CD8-positive, alpha-beta memory T cell (primary cell): ENCODE results near the gene OR2A25. TPM values are rescaled to one million over a fixed set of nuclear protein-coding genes. Genes with fewer than 3 reads are reported as not detected.

Source experiments
- CTCF ChIA-PET: fragments of 350-600 bp; sonication (Branson Sonifier 250); formaldehyde crosslinking; loops from one replicate; lab custom pipeline; 2021; ENCODE audit warnings: antibody characterized with exemption; lab: Charles Lee
- POLR2A ChIA-PET: fragments of 350-600 bp; sonication (Branson Sonifier 250); formaldehyde crosslinking; loops from one replicate; lab custom pipeline; 2021; ENCODE audit warnings: antibody characterized with exemption; lab: Charles Lee
- DNase-seq, 5 donors: peaks; one replicate each; pipeline versions ENCODE4 v3.0.0 to v3.0.0-alpha.2; 2020 to 2022; ENCODE audit warnings: mixed read lengths in 1 of 5
- H3K27ac ChIP-seq: one replicate; pipeline ENCODE4 v1.7.0; 2013; ENCODE audit warnings: low read depth, mild to moderate bottlenecking, low read length, moderate library complexity
- H3K27me3 ChIP-seq: 2 replicates; pipeline ENCODE4 v1.7.0; 2013; ENCODE audit warnings: low read length, mild to moderate bottlenecking; ENCODE audit not compliant: insufficient read depth, poor library complexity, severe bottlenecking
- H3K36me3 ChIP-seq: 2 replicates; pipeline ENCODE4 v1.7.0; 2013; ENCODE audit warnings: mild to moderate bottlenecking, low read length, moderate library complexity; ENCODE audit not compliant: insufficient read depth
- H3K4me1 ChIP-seq: 2 replicates; pipeline ENCODE4 v1.7.0; 2013; ENCODE audit warnings: mild to moderate bottlenecking, low read length, moderate library complexity; ENCODE audit not compliant: insufficient read depth
- H3K4me3 ChIP-seq: 2 replicates; pipeline ENCODE4 v1.7.0; 2013; ENCODE audit warnings: mild to moderate bottlenecking, low read length
- H3K9me3 ChIP-seq: 2 replicates; pipeline ENCODE4 v1.7.0; 2013; ENCODE audit warnings: mild to moderate bottlenecking, low read length
- H3K27ac Mint-ChIP-seq, 8 donors: one replicate each; pipeline ENCODE4 v1.8.0; 2020 to 2021; ENCODE audit warnings: mixed read lengths in 8 of 8, mild to moderate bottlenecking in 6 of 8, inconsistent platforms in 3 of 8, moderate library complexity in 3 of 8
- H3K27me3 Mint-ChIP-seq, 2 donors: one replicate each; pipeline ENCODE4 v1.8.0; 2020 to 2021; ENCODE audit warnings: mixed read lengths in 2 of 2, mild to moderate bottlenecking in 1 of 2, moderate library complexity in 1 of 2
- H3K36me3 Mint-ChIP-seq, 3 donors: one replicate each; pipeline ENCODE4 v1.8.0; 2020 to 2021; ENCODE audit warnings: mixed read lengths in 3 of 3, inconsistent platforms in 1 of 3, mild to moderate bottlenecking in 1 of 3
- H3K4me1 Mint-ChIP-seq, 3 donors: one replicate each; pipeline ENCODE4 v1.8.0; 2020 to 2021; ENCODE audit warnings: mixed read lengths in 3 of 3, inconsistent platforms in 1 of 3, mild to moderate bottlenecking in 1 of 3
- H3K4me3 Mint-ChIP-seq, 7 donors: one replicate each; pipeline ENCODE4 v1.8.0; 2020 to 2021; ENCODE audit warnings: mixed read lengths in 7 of 7, mild to moderate bottlenecking in 6 of 7, moderate library complexity in 4 of 7, inconsistent platforms in 2 of 7
- H3K9me3 Mint-ChIP-seq, 5 donors: one replicate each; pipeline ENCODE4 v1.8.0; 2020 to 2022; ENCODE audit warnings: mixed read lengths in 5 of 5, mild to moderate bottlenecking in 3 of 5, moderate library complexity in 2 of 5, inconsistent platforms in 1 of 5
- polyA plus RNA-seq: library from polyadenylated mRNA; unstranded; fragments of 300-500 nt; fragmentation: Illumina TruSeq; gene quantifications from one replicate; pipeline ENCODE4 v1.2.3, GENCODE V29; 2021
- total RNA-seq, 2 experiments: library from RNA; stranded (reverse); gene quantifications; one replicate each; pipeline ENCODE4 v1.2.3, GENCODE V29; 2021

OR2A25 gene
- total and polyA plus RNA-seq, 3 experiments from 2014 or later, result not detected

GRCh38 chr7:144086730-144087129 is 17.1 kb downstream of the OR2A25 start:
- Histone ChIP-seq H3K36me3 (no peaks in the 10 kb centered on the region), H3K27me3 (no peaks in the 10 kb centered on the region), H3K4me1 (no peaks in the 10 kb centered on the region), H3K4me3 (no peak overlapping the region), H3K27ac (no peak overlapping the region), H3K9me3 (no peaks in the 10 kb centered on the region)
- H3K9me3 Mint-ChIP-seq, result peaks cover 2 to 11% (median 5%) of the 10 kb centered on the region in 5 donors
- ChIA-PET CTCF (no interaction called here), POLR2A (no interaction called here)
- no peak for DNase-seq
- no peak overlapping the region for H3K4me3 Mint-ChIP-seq
- H3K36me3 Mint-ChIP-seq, result no peaks in the 10 kb centered on the region
- H3K27ac Mint-ChIP-seq, result no peak overlapping the region
- peaks cover 2 to 9% of the 10 kb centered on the region in 2 donors for H3K27me3 Mint-ChIP-seq
- H3K4me1 Mint-ChIP-seq, result no peaks in the 10 kb centered on the region

DNA sequence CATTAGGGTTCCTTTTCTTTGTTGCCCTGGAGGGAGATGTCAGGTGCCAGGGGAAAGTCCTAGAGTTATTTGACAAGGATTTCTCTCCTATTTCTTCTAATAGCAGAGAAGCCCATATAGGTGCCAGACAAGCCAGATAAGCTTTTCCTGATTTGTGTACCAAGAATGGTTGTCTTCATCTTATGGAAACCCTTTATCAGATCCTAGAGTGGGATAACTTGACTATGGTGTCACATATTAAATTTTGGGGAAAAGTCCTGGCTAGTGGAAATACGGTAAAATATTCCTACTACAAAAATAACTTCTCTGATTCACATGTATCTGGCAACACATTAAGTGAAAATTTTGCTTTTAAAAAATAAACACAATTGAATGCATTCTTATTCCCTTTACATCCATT is 17.6 kb downstream of the OR2A25 start:
- H3K36me3 ChIP-seq, result no peaks in the 10 kb centered on the region
- H3K27ac ChIP-seq, result no peak overlapping the region
- CTCF ChIA-PET, result no interaction called here
- Mint-ChIP-seq H3K27me3 (peaks cover 2 to 9% of the 10 kb centered on the region in 2 donors), H3K27ac (no peak overlapping the region), H3K4me3 (no peak overlapping the region), H3K9me3 (peaks cover 2 to 13% (median 5%) of the 10 kb centered on the region in 5 donors), H3K4me1 (no peaks in the 10 kb centered on the region), H3K36me3 (no peaks in the 10 kb centered on the region)
- H3K4me1 ChIP-seq, result no peaks in the 10 kb centered on the region
- DNase-seq, result no peak
- no peaks in the 10 kb centered on the region for H3K27me3 ChIP-seq
- POLR2A ChIA-PET, result no interaction called here
- H3K9me3 ChIP-seq, result no peaks in the 10 kb centered on the region
- no peak overlapping the region for H3K4me3 ChIP-seq

- H3K36me3 ChIP-seq, result no peaks in the 10 kb centered on the region
- Mint-ChIP-seq H3K4me3 (no peak overlapping the region), H3K27me3 (peaks cover 4 to 28% of the 10 kb centered on the region in 2 donors), H3K9me3 (peaks cover 2 to 13% (median 5%) of the 10 kb centered on the region in 5 donors), H3K27ac (no peak overlapping the region), H3K36me3 (no peaks in the 10 kb centered on the region), H3K4me1 (no peaks in the 10 kb centered on the region)
- ChIA-PET POLR2A (no interaction called here), CTCF (no interaction called here)
- H3K4me3 ChIP-seq, result no peak overlapping the region
- H3K27me3 ChIP-seq, result no peaks in the 10 kb centered on the region
- no peak for DNase-seq
- no peaks in the 10 kb centered on the region for H3K4me1 ChIP-seq
- no peaks in the 10 kb centered on the region for H3K9me3 ChIP-seq
- H3K27ac ChIP-seq, result no peak overlapping the region
Measured at GRCh38 chr7:144090667-144091066, 21.1 kb downstream of the OR2A25 start.

- Mint-ChIP-seq H3K27ac (no peak overlapping the region), H3K4me3 (no peak overlapping the region), H3K9me3 (no peaks in the 10 kb centered on the region), H3K27me3 (peaks cover 3 to 52% of the 10 kb centered on the region in 2 donors), H3K4me1 (no peaks in the 10 kb centered on the region), H3K36me3 (no peaks in the 10 kb centered on the region)
- Histone ChIP-seq H3K36me3 (no peaks in the 10 kb centered on the region), H3K4me1 (peaks cover 8% of the 10 kb centered on the region), H3K4me3 (no peak overlapping the region), H3K27me3 (no peaks in the 10 kb centered on the region), H3K27ac (no peak overlapping the region), H3K9me3 (no peaks in the 10 kb centered on the region)
- no peak for DNase-seq
- CTCF ChIA-PET, result interaction anchor here (1.0 kb wide), 1 partner anchor 29 kb away, joined by 3 read pairs; no protein-coding TSS in a partner anchor
- POLR2A ChIA-PET, result no interaction called here
Measured at GRCh38 chr7:144098776-144099175, 29.2 kb downstream of the OR2A25 start.

GRCh38 chr7:144100607-144101006 is 31.0 kb downstream of the OR2A25 start:
- H3K9me3 ChIP-seq, result no peaks in the 10 kb centered on the region
- no peak for DNase-seq

DNA sequence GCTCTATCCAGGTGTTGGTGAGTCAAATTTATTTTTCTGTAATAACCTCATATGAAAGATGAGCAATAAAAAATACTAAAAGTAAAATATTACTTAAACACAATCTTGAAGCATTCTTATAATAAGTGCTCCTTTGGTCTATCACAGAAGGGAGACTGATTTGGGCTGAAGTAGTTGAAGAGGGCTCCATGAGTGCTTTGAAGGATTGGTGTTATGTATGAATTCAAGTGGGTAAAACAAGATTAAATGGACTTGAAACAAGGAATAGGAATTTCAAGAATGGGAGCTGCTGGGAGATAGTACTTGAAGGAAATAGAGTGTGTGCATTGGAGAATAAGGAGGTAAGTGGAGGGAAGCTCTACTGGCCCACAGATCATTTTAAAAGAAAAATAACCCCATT is 32.4 kb downstream of the OR2A25 start:
- Histone ChIP-seq H3K36me3 (no peaks in the 10 kb centered on the region), H3K4me1 (peaks cover 8% of the 10 kb centered on the region), H3K27me3 (no peaks in the 10 kb centered on the region), H3K9me3 (no peaks in the 10 kb centered on the region), H3K4me3 (no peak overlapping the region), H3K27ac (no peak overlapping the region)
- ChIA-PET CTCF (no interaction called here), POLR2A (no interaction called here)
- no peaks in the 10 kb centered on the region for H3K4me1 Mint-ChIP-seq
- no peak overlapping the region for H3K27ac Mint-ChIP-seq
- no peak for DNase-seq
- no peak overlapping the region for H3K4me3 Mint-ChIP-seq
- H3K36me3 Mint-ChIP-seq, result no peaks in the 10 kb centered on the region
- no peaks in the 10 kb centered on the region for H3K9me3 Mint-ChIP-seq
- H3K27me3 Mint-ChIP-seq, result peaks cover 1 to 26% of the 10 kb centered on the region in 2 donors

More at GRCh38 chr7:144100607-144101006, 31.0 kb downstream of the OR2A25 start:
- no peak overlapping the region for H3K27ac Mint-ChIP-seq
- no peaks in the 10 kb centered on the region for H3K4me1 Mint-ChIP-seq
- peaks cover 8% of the 10 kb centered on the region for H3K4me1 ChIP-seq
- H3K27me3 Mint-ChIP-seq, result peaks cover 1 to 34% of the 10 kb centered on the region in 2 donors
- CTCF ChIA-PET, result no interaction called here
- no peak overlapping the region for H3K27ac ChIP-seq
- POLR2A ChIA-PET, result no interaction called here
- H3K27me3 ChIP-seq, result no peaks in the 10 kb centered on the region
- H3K36me3 ChIP-seq, result no peaks in the 10 kb centered on the region
- no peaks in the 10 kb centered on the region for H3K9me3 Mint-ChIP-seq
- no peaks in the 10 kb centered on the region for H3K36me3 Mint-ChIP-seq
- H3K4me3 Mint-ChIP-seq, result no peak overlapping the region
- no peak overlapping the region for H3K4me3 ChIP-seq

- Histone ChIP-seq H3K4me1 (peaks cover 6% of the 10 kb centered on the region), H3K4me3 (no peak overlapping the region), H3K27me3 (no peaks in the 10 kb centered on the region), H3K27ac (no peak overlapping the region), H3K9me3 (no peaks in the 10 kb centered on the region), H3K36me3 (no peaks in the 10 kb centered on the region)
- POLR2A ChIA-PET, result no interaction called here
- CTCF ChIA-PET, result no interaction called here
- H3K4me1 Mint-ChIP-seq, result no peaks in the 10 kb centered on the region
- H3K4me3 Mint-ChIP-seq, result no peak overlapping the region
- H3K27ac Mint-ChIP-seq, result no peak overlapping the region
- no peaks in the 10 kb centered on the region for H3K9me3 Mint-ChIP-seq
- peaks cover 2 to 18% of the 10 kb centered on the region in 2 donors for H3K27me3 Mint-ChIP-seq
- H3K36me3 Mint-ChIP-seq, result no peaks in the 10 kb centered on the region
- DNase-seq, result no peak
Measured at GRCh38 chr7:144105211-144105610, 35.6 kb downstream of the OR2A25 start.

GRCh38 chr7:144109283-144109682 is 39.7 kb downstream of the OR2A25 start, which contains the start of gene OR2A2:
Gene OR2A2 (plus strand): TSS chr7:144109583. CDS start chr7:144109583, 0 bp downstream.
- Histone ChIP-seq H3K4me3 (no peak within 1 kb of the TSS), H3K9me3 (no peaks in the 10 kb centered on the region), H3K27me3 (no peaks in the 10 kb centered on the region), H3K27ac (no peak within 1 kb of the TSS), H3K36me3 (no peaks in the 10 kb centered on the region), H3K4me1 (no peaks in the 10 kb centered on the region)
- Mint-ChIP-seq H3K27me3 (peaks cover 5 to 22% of the 10 kb centered on the region in 2 donors), H3K4me3 (no peak within 1 kb of the TSS), H3K27ac (no peak within 1 kb of the TSS), H3K36me3 (no peaks in the 10 kb centered on the region), H3K9me3 (no peaks in the 10 kb centered on the region), H3K4me1 (no peaks in the 10 kb centered on the region)
- ChIA-PET POLR2A (no interaction called here), CTCF (no interaction called here)
- no peak for DNase-seq
